Measurements from ENCODE around the gene SH3D19.

DNA sequence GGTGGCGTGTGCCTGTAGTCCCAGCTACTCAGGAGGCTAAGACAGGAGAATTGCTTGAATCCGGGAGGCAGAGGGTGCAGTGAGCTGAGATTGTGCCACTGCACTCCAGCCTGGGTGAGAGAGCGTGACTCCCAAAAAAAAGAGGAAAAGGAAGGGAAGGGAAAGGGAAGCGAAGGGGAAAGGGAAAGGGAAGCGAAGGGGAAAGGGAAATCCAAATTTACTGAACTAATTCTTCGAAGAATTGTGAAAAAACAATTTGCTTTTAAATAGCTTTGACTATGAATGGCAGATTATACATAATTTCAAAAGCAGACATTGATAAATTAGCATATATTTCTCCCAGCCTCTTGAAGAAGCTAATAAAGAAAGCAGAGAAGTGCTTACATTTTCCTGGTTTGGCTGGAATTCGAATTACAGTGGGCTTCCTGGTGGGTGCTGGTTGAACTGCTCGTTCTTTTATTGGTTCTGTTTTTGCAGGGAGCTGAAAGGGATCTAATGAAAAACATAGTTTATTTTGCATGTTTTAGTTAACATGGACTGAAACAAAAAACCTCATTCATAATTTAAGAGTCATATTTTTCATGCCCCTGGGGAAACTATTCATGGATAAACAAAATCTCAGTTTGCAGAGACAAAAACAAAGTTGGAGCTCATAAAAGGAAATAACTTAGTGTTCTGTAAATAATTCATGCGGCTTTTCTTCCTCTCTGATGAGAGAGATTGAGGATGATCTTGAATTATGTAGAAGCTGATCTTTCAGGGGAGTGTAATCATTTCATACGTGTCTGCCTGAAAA, 160.0 kb downstream of the SH3D19 start:
- TF ChIP-seq, protein P1, sequence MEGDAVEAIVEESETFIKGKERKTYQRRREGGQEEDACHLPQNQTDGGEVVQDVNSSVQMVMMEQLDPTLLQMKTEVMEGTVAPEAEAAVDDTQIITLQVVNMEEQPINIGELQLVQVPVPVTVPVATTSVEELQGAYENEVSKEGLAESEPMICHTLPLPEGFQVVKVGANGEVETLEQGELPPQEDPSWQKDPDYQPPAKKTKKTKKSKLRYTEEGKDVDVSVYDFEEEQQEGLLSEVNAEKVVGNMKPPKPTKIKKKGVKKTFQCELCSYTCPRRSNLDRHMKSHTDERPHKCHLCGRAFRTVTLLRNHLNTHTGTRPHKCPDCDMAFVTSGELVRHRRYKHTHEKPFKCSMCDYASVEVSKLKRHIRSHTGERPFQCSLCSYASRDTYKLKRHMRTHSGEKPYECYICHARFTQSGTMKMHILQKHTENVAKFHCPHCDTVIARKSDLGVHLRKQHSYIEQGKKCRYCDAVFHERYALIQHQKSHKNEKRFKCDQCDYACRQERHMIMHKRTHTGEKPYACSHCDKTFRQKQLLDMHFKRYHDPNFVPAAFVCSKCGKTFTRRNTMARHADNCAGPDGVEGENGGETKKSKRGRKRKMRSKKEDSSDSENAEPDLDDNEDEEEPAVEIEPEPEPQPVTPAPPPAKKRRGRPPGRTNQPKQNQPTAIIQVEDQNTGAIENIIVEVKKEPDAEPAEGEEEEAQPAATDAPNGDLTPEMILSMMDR (conservative IDR thresholded peaks at IDR 0.05; ENCODE audit: low read length), result no peak
- TF ChIP-seq EZH2phosphoT487 (IDR thresholded peaks at IDR 0.05; ENCODE audit: borderline replicate concordance, low read depth, low read length), result no peak

All from OCI-LY7 (cell line).